Measurements from ENCODE around the gene CCDC187. TPM values are rescaled to one million over a fixed set of nuclear protein-coding genes. Genes with fewer than 3 reads are reported as not detected.

CCDC187 gene
- total RNA-seq, 4 donors from 2014 or later: 0.13 to 0.45 TPM; not detected in 2

DNA sequence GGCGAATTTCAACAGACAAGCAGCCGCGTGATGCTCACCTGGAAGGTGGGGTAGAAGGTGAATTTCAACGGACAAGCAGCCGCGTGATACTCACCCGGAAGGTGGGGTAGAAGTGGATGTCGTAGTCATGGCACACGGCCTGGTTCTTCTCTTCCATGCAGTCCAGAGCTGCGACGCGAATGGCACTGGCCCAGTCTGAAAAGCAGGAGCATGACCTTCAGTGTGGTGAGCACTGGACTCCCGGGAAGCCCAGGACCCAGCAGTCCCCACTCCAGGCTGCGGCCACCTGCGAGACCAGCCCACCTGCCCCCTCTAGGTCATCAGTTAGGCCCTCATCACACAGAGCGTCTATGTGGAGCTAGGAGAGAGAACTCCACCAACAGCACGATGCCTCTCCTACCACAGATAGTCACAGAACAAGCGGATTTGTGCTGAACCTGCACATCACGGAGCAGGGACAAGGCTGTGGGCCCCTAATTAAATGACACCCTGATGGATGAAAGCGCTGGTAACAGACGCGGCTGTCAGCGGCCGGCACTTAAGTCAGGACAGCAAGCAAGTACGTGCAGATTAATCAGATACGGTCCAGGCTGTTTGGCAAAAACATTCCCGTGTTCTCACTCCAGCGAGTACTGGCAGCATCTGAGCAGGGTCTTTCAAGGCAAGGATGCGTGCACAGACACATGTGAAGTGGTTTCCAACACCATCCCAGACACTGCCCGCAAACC is 77.0 kb downstream of the CCDC187 start:
- 80% methylated on average over 28 of the region's 30 CpGs for WGBS

DNA sequence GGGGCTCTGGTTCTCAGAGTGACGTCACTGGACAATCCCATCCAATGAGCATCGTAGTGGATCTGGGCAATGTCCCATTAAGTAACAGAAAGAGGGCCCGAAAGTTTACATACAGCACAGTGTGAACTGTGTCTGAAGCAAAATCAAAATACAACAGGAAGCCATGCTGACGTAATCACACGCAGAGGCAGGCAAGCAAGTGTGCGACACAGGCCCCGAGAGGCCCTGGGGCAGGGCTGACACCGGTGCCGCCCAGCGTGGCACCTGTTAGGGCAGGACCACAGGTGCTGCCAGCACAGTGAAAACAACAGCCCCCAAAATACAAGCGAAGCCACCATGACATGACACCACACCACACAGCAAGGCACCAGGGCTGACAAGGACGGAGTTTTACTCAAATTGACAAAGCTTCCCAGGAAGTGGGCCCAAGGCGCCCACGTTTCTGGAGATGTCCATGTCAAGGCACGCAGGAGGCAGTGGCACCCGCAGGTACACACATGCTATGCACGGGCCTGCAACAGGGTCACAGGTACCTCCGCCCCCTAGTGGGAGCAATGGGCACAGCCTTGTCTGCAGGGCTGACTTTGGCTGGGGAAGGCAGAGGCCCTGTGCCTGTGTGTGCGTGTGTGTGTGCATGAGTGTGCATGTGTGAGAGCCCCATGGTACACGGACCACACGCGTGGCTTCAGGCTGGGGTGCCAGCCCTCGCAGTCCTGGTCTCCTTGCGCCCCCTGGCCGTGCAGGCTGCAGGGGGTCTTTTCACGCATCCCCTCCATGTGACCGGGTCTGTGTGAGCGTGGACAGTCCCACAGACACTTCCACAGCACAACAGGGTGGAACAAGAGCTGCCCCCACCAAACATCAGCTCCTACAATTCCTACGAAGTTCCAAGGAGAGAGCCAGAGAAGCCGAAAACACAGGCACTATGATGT is 77.9 kb downstream of the CCDC187 start:
- Histone ChIP-seq H3K27me3 (no peaks in the 10 kb centered on the region), H3K9me3 (no peaks in the 10 kb centered on the region), H3K4me3 (no peak overlapping the region), H3K4me1 (peaks cover 21% of the 10 kb centered on the region), H3K27ac (peak overlapping the region; percentile 40), H3K36me3 (peaks cover 36% of the 10 kb centered on the region)
- 63% methylated on average over 19 of the region's 30 CpGs for WGBS
- TF ChIP-seq, protein P1, sequence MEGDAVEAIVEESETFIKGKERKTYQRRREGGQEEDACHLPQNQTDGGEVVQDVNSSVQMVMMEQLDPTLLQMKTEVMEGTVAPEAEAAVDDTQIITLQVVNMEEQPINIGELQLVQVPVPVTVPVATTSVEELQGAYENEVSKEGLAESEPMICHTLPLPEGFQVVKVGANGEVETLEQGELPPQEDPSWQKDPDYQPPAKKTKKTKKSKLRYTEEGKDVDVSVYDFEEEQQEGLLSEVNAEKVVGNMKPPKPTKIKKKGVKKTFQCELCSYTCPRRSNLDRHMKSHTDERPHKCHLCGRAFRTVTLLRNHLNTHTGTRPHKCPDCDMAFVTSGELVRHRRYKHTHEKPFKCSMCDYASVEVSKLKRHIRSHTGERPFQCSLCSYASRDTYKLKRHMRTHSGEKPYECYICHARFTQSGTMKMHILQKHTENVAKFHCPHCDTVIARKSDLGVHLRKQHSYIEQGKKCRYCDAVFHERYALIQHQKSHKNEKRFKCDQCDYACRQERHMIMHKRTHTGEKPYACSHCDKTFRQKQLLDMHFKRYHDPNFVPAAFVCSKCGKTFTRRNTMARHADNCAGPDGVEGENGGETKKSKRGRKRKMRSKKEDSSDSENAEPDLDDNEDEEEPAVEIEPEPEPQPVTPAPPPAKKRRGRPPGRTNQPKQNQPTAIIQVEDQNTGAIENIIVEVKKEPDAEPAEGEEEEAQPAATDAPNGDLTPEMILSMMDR (IDR thresholded peaks at IDR 0.05): peak; percentile 73 to 90
- TF ChIP-seq POLR2A (IDR thresholded peaks at IDR 0.05): no peak
- no peak for DNase-seq (ENCODE audit: low spot score in 2 of 2)

More for the DNA sequence above, 77.0 kb downstream of the CCDC187 start:
- TF ChIP-seq POLR2AphosphoS5 (IDR thresholded peaks at IDR 0.05) (no peak), POLR2A (IDR thresholded peaks at IDR 0.05) (no peak), EP300 (IDR thresholded peaks at IDR 0.05) (no peak)
- TF ChIP-seq, protein P1 (IDR thresholded peaks at IDR 0.05): no peak
- Histone ChIP-seq H3K36me3 (peaks cover 27% of the 10 kb centered on the region), H3K27me3 (no peaks in the 10 kb centered on the region), H3K4me3 (no peak overlapping the region), H3K27ac (no peak overlapping the region), H3K4me1 (peaks cover 21% of the 10 kb centered on the region), H3K9me3 (no peaks in the 10 kb centered on the region)
- no peak for DNase-seq (ENCODE audit: low spot score in 2 of 2)

DNA sequence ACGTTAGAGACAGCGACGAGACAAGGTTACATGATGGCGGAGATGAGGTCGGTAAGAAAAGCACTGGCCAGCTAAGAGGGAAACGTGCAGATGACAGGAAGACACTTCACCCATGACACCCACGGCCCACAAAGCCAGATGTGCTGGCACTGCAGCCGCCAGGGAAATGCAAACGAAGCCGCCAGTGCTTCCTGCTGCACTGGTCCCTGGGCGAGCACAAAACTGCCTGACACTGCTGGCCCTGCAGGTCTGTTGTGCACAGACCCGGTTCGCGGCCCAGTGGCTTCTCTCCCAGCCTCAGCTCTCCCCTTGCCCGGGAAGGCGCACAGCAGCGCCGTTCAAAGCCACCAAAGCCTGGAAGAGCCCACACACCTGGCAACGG is 78.5 kb downstream of the CCDC187 start:
- peak overlapping the region; percentile 40 for H3K27ac ChIP-seq

DNA sequence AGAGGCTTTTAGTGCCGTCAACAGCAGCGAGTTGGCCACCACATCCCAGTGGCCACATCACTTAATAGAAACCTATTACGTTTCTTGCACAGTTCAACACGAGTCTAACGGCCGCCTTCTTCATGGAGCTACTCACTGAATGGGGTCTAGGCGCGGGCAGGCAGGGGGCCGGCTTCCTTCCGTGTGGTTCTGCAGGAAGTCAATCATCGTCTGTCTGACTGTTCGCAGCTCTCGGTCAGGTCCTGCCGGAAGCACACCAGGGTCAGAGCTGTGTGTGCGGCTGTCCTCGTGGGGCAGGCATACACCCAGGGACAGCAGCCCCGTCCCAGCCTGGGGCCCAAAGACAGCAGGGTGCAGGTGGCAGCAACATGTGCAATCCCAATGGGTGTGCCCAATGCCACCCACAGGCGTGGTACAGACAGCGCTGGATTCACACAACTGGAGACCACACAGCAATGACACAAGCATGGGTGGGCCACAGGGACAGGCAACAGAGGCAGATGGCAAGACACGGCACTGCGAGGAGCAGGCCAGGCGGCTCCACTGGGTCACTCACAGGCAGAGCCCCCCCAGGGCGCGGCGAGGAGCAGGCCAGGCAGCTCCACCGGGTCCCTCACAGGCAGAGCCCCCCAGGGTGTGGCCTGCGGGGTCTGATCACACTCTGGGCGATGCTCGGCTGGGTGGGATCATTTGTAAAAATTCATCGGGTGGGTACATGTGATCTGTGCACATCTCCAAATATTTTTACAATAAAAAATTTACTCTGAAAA is 79.8 kb downstream of the CCDC187 start:
- peaks cover 37% of the 10 kb centered on the region for H3K36me3 ChIP-seq
- H3K9me3 ChIP-seq: no peaks in the 10 kb centered on the region
- H3K4me3 ChIP-seq: no peak overlapping the region
- TF ChIP-seq, protein P1 (IDR thresholded peaks at IDR 0.05): no peak
- no peak for TF ChIP-seq POLR2A (IDR thresholded peaks at IDR 0.05)
- TF ChIP-seq POLR2AphosphoS5 (IDR thresholded peaks at IDR 0.05): no peak
- TF ChIP-seq EP300 (IDR thresholded peaks at IDR 0.05): no peak
- H3K27me3 ChIP-seq: no peaks in the 10 kb centered on the region
- H3K4me1 ChIP-seq: peaks cover 39% of the 10 kb centered on the region
- DNase-seq (ENCODE audit: low spot score in 2 of 2): no peak
- WGBS: 89% methylated on average over 20 of the region's 30 CpGs
- no peak overlapping the region for H3K27ac ChIP-seq

More for the DNA sequence above, 78.5 kb downstream of the CCDC187 start:
- peaks cover 28% of the 10 kb centered on the region for H3K4me1 ChIP-seq
- no peaks in the 10 kb centered on the region for H3K9me3 ChIP-seq
- no peak for TF ChIP-seq POLR2A (IDR thresholded peaks at IDR 0.05)
- no peak for TF ChIP-seq POLR2AphosphoS5 (IDR thresholded peaks at IDR 0.05)
- TF ChIP-seq EP300 (IDR thresholded peaks at IDR 0.05): no peak
- TF ChIP-seq, protein P1 (IDR thresholded peaks at IDR 0.05): no peak
- 69% methylated on average over 11 of the region's 19 CpGs for WGBS
- DNase-seq (ENCODE audit: low spot score in 2 of 2): no peak
- peaks cover 37% of the 10 kb centered on the region for H3K36me3 ChIP-seq
- no peak overlapping the region for H3K4me3 ChIP-seq
- no peaks in the 10 kb centered on the region for H3K27me3 ChIP-seq
